PFSK-1 (cell line): ENCODE data around the gene MPP7.

Source experiments
- POLR2AphosphoS5 ChIP-seq: IDR thresholded peaks from 2 replicates; pipeline ENCODE4 v1.6.1; 2012; ENCODE audit warnings: low read depth, mild to moderate bottlenecking, control low read depth, low read length, moderate library complexity
- TF ChIP-seq, protein P1 (sequence below), 2 experiments: IDR thresholded peaks; 2 replicates each; pipeline versions ENCODE4 v1.6.1 to v1.8.0; 2011 to 2012; ENCODE audit warnings: low read depth in 2 of 2, low read length in 2 of 2, control low read depth in 1 of 2, inconsistent platforms in 1 of 2, mild to moderate bottlenecking in 1 of 2, moderate library complexity in 1 of 2; ENCODE audit not compliant: insufficient read depth in 1 of 2

DNA sequence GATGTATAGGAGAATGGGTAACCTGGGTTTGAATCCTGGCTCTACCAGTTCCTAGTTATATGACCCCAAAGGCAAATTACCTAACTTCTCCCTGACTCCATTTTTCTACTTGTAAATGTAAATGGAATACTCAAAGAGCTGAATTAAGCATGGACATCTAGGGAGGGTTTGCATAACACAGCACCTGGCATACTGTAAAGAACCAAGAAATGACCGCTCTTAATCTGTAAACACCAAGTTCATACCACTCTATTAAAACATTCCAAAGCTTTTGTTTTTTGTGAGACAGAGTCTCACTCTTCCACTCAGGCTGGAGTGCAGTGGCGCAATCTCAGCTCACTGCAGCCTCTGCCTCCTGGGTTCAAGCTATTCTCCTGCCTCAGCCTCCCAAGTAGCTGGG is 19.6 kb downstream of the MPP7 start:
- no peak for TF ChIP-seq POLR2AphosphoS5
- TF ChIP-seq, protein P1, sequence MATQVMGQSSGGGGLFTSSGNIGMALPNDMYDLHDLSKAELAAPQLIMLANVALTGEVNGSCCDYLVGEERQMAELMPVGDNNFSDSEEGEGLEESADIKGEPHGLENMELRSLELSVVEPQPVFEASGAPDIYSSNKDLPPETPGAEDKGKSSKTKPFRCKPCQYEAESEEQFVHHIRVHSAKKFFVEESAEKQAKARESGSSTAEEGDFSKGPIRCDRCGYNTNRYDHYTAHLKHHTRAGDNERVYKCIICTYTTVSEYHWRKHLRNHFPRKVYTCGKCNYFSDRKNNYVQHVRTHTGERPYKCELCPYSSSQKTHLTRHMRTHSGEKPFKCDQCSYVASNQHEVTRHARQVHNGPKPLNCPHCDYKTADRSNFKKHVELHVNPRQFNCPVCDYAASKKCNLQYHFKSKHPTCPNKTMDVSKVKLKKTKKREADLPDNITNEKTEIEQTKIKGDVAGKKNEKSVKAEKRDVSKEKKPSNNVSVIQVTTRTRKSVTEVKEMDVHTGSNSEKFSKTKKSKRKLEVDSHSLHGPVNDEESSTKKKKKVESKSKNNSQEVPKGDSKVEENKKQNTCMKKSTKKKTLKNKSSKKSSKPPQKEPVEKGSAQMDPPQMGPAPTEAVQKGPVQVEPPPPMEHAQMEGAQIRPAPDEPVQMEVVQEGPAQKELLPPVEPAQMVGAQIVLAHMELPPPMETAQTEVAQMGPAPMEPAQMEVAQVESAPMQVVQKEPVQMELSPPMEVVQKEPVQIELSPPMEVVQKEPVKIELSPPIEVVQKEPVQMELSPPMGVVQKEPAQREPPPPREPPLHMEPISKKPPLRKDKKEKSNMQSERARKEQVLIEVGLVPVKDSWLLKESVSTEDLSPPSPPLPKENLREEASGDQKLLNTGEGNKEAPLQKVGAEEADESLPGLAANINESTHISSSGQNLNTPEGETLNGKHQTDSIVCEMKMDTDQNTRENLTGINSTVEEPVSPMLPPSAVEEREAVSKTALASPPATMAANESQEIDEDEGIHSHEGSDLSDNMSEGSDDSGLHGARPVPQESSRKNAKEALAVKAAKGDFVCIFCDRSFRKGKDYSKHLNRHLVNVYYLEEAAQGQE (IDR thresholded peaks at IDR 0.05; ENCODE audit: insufficient read depth in 1 of 2, low read depth in 2 of 2, low read length in 2 of 2), result no peak
